Measurements from ENCODE around the gene LAT. TPM values are rescaled to one million over a fixed set of nuclear protein-coding genes. Genes with fewer than 3 reads are reported as not detected.
"Not testable (repeated sequence)": the region's sequence is repeated elsewhere in the genome, so short reads cannot be mapped to it uniquely, and the experiment has no call there.

The LAT gene
- total RNA-seq, 1 donor from 2014 or later = 7.9 TPM

- DNase-seq (ENCODE audit: low spot score in 2 of 2, unreplicated experiment in 2 of 2) = no peak
- no peak for TF ChIP-seq CTCF (IDR thresholded peaks at IDR 0.05; ENCODE audit: unreplicated experiment)
- Mint-ChIP-seq H3K4me3 (no peak overlapping the region), H3K27ac (no peak overlapping the region), H3K9me3 (peaks cover 6% of the 10 kb centered on the region), H3K4me1 (no peaks in the 10 kb centered on the region), H3K36me3 (peaks cover 18% of the 10 kb centered on the region), H3K27me3 (ENCODE audit: low read depth) (no peaks in the 10 kb centered on the region)
Measured at GRCh38 chr16:28990375-28991040, 5.7 kb downstream of the LAT start.

GRCh38 chr16:28991687-28992086, 6.8 kb downstream of the LAT start:
- peaks cover 6% of the 10 kb centered on the region for H3K9me3 Mint-ChIP-seq
- peaks cover 12% of the 10 kb centered on the region for H3K36me3 Mint-ChIP-seq
- no peak for DNase-seq (ENCODE audit: low spot score in 2 of 2, unreplicated experiment in 2 of 2)
- H3K4me1 Mint-ChIP-seq = no peaks in the 10 kb centered on the region
- H3K4me3 Mint-ChIP-seq = no peak overlapping the region
- no peak overlapping the region for H3K27ac Mint-ChIP-seq
- no peaks in the 10 kb centered on the region for H3K27me3 Mint-ChIP-seq (ENCODE audit: low read depth)
- TF ChIP-seq CTCF (IDR thresholded peaks at IDR 0.05; ENCODE audit: unreplicated experiment) = no peak

GRCh38 chr16:28992496-28992895, 7.6 kb downstream of the LAT start:
- no peak overlapping the region for H3K27ac Mint-ChIP-seq
- peaks cover under 1% of the 10 kb centered on the region for H3K9me3 Mint-ChIP-seq
- no peak overlapping the region for H3K4me3 Mint-ChIP-seq
- H3K27me3 Mint-ChIP-seq (ENCODE audit: low read depth) = peaks cover 2% of the 10 kb centered on the region
- H3K4me1 Mint-ChIP-seq = no peaks in the 10 kb centered on the region
- peaks cover 6% of the 10 kb centered on the region for H3K36me3 Mint-ChIP-seq
- no peak for DNase-seq (ENCODE audit: low spot score in 2 of 2, unreplicated experiment in 2 of 2)
- no peak for TF ChIP-seq CTCF (IDR thresholded peaks at IDR 0.05; ENCODE audit: unreplicated experiment)

GRCh38 chr16:28998837-28999236, 14.0 kb downstream of the LAT start:
- no peaks in the 10 kb centered on the region for H3K4me1 Mint-ChIP-seq
- no peak for TF ChIP-seq CTCF (IDR thresholded peaks at IDR 0.05; ENCODE audit: unreplicated experiment)
- no peak for DNase-seq (ENCODE audit: low spot score in 2 of 2, unreplicated experiment in 2 of 2)
- H3K9me3 Mint-ChIP-seq = no peaks in the 10 kb centered on the region
- H3K27ac Mint-ChIP-seq = no peak overlapping the region
- peaks cover 23% of the 10 kb centered on the region for H3K27me3 Mint-ChIP-seq (ENCODE audit: low read depth)
- no peaks in the 10 kb centered on the region for H3K36me3 Mint-ChIP-seq
- no peak overlapping the region for H3K4me3 Mint-ChIP-seq

GRCh38 chr16:28999577-28999976, 14.7 kb downstream of the LAT start:
- Mint-ChIP-seq H3K27me3 (ENCODE audit: low read depth) (peaks cover 27% of the 10 kb centered on the region), H3K27ac (no peak overlapping the region), H3K9me3 (no peaks in the 10 kb centered on the region), H3K4me1 (no peaks in the 10 kb centered on the region), H3K36me3 (no peaks in the 10 kb centered on the region), H3K4me3 (no peak overlapping the region)
- no peak for TF ChIP-seq CTCF (IDR thresholded peaks at IDR 0.05; ENCODE audit: unreplicated experiment)
- DNase-seq (ENCODE audit: low spot score in 2 of 2, unreplicated experiment in 2 of 2) = no peak

GRCh38 chr16:29000019-29000418, 15.2 kb downstream of the LAT start:
- no peak for DNase-seq (ENCODE audit: low spot score in 2 of 2, unreplicated experiment in 2 of 2)
- Mint-ChIP-seq H3K4me3 (no peak overlapping the region), H3K27me3 (ENCODE audit: low read depth) (peaks cover 32% of the 10 kb centered on the region), H3K9me3 (no peaks in the 10 kb centered on the region), H3K36me3 (no peaks in the 10 kb centered on the region), H3K4me1 (no peaks in the 10 kb centered on the region), H3K27ac (no peak overlapping the region)
- TF ChIP-seq CTCF (IDR thresholded peaks at IDR 0.05; ENCODE audit: unreplicated experiment) = no peak

- not testable (repeated sequence) for H3K4me1 Mint-ChIP-seq; H3K9me3 Mint-ChIP-seq; H3K4me3 Mint-ChIP-seq; H3K36me3 Mint-ChIP-seq; DNase-seq (ENCODE audit: low spot score in 2 of 2, unreplicated experiment in 2 of 2); H3K27ac Mint-ChIP-seq
- H3K27me3 Mint-ChIP-seq (ENCODE audit: low read depth) = peaks cover 42% of the 10 kb centered on the region
Measured at GRCh38 chr16:29004496-29005139, 19.8 kb downstream of the LAT start.

Data from mesothelial cell of epicardium (in vitro differentiated cells).